NB4 (cell line): Measurements from ENCODE around the gene CCRL2.

Source experiments
- MYC ChIP-seq: IDR thresholded peaks from 2 replicates; pipeline ENCODE4 v1.6.1; 2011; ENCODE audit warnings: low read depth, low read length
- POLR2A ChIP-seq: IDR thresholded peaks from 2 replicates; pipeline ENCODE4 v1.6.1; 2011; ENCODE audit warnings: mild to moderate bottlenecking; ENCODE audit not compliant: insufficient read length; ENCODE audit errors: extremely low read depth
- TF ChIP-seq, protein P1 (sequence below): IDR thresholded peaks from one replicate; pipeline ENCODE4 v1.5.1; 2012; ENCODE audit warnings: low read depth, low read length
- TF ChIP-seq, protein P2 (sequence below): IDR thresholded peaks from 2 replicates; pipeline ENCODE4 v1.6.1; 2011; ENCODE audit warnings: low read depth, low read length

DNA sequence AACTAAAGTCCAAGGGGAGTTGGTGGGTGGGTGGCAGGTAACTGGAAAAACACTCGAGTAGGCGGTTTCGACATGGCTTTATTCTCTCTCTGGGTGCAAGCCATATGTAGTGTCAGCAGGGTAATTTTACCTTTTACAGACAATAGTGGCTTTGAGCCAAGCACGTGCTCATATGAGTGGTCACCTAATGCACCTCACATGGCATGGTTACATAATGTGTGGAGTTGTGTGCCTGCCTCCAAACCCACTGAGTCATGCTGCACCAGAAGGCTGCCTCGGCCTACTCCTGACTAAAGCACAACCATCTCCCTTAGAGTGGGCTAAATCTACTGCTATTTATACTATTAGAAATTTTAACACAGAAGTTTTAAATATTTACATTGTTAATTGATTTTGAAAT lies 16.5 kb downstream of the CCRL2 start:
- TF ChIP-seq, protein P1, sequence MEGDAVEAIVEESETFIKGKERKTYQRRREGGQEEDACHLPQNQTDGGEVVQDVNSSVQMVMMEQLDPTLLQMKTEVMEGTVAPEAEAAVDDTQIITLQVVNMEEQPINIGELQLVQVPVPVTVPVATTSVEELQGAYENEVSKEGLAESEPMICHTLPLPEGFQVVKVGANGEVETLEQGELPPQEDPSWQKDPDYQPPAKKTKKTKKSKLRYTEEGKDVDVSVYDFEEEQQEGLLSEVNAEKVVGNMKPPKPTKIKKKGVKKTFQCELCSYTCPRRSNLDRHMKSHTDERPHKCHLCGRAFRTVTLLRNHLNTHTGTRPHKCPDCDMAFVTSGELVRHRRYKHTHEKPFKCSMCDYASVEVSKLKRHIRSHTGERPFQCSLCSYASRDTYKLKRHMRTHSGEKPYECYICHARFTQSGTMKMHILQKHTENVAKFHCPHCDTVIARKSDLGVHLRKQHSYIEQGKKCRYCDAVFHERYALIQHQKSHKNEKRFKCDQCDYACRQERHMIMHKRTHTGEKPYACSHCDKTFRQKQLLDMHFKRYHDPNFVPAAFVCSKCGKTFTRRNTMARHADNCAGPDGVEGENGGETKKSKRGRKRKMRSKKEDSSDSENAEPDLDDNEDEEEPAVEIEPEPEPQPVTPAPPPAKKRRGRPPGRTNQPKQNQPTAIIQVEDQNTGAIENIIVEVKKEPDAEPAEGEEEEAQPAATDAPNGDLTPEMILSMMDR, result no peak
- TF ChIP-seq POLR2A, result no peak
- TF ChIP-seq, protein P2, sequence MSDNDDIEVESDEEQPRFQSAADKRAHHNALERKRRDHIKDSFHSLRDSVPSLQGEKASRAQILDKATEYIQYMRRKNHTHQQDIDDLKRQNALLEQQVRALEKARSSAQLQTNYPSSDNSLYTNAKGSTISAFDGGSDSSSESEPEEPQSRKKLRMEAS, result peak; percentile 63; the same call in 1 of the 2 replicates
- TF ChIP-seq MYC, result 0 out of 2 replicates have a peak, but pooled peaks have one; percentile 24
